ENCODE measurements around the gene MMP15.

GRCh38 chr16:58088091-58088490 lies 62.5 kb downstream of the MMP15 start:
- TF ChIP-seq CTCF (IDR thresholded peaks at IDR 0.05) (no peak), POLR2A (IDR thresholded peaks at IDR 0.05) (no peak), EP300 (IDR thresholded peaks at IDR 0.05) (no peak)
